ENCODE data around the gene SRP19.

- TF ChIP-seq, protein P1, sequence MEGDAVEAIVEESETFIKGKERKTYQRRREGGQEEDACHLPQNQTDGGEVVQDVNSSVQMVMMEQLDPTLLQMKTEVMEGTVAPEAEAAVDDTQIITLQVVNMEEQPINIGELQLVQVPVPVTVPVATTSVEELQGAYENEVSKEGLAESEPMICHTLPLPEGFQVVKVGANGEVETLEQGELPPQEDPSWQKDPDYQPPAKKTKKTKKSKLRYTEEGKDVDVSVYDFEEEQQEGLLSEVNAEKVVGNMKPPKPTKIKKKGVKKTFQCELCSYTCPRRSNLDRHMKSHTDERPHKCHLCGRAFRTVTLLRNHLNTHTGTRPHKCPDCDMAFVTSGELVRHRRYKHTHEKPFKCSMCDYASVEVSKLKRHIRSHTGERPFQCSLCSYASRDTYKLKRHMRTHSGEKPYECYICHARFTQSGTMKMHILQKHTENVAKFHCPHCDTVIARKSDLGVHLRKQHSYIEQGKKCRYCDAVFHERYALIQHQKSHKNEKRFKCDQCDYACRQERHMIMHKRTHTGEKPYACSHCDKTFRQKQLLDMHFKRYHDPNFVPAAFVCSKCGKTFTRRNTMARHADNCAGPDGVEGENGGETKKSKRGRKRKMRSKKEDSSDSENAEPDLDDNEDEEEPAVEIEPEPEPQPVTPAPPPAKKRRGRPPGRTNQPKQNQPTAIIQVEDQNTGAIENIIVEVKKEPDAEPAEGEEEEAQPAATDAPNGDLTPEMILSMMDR (IDR thresholded peaks at IDR 0.05) = no peak
- no peak for TF ChIP-seq POLR2AphosphoS5 (IDR thresholded peaks at IDR 0.05)
Observed at GRCh38 chr5:112820246-112820645, 40.8 kb upstream of the SRP19 start.

All from breast epithelium (tissue), 3 donors.